ENCODE data around the gene CCDC71L.

Gene CCDC71L

DNA sequence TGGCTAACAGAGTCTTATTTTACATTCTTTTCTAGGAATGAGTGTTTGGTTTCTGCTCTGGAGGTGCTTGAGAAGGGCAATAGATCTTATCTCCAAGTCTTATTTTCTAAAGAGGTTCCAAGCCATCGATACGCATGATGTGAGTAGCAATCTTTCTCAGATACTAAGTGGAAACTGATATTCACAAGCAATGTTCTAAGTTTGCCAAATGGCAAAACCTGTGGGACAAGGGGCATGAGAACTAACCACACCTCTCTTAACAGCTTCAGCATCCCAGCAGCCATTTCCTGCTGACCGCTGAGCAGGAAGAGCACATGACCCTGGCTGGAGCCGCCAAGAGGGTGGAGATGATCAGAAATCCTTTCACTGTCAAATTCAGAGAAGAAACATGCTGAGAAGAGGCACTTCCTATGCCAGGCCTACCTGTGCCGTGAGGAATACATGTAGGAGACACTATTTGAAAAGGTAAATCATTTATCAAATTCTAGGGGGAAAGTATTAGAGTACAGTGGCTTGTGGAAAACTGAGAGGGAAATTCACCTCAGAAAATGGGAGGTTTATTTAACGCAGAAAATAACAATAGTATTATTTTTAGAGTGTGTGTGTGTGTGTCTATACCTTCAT, 35.2 kb downstream of the CCDC71L start:
- DNase-seq (ENCODE audit: low spot score), result no peak

DNA sequence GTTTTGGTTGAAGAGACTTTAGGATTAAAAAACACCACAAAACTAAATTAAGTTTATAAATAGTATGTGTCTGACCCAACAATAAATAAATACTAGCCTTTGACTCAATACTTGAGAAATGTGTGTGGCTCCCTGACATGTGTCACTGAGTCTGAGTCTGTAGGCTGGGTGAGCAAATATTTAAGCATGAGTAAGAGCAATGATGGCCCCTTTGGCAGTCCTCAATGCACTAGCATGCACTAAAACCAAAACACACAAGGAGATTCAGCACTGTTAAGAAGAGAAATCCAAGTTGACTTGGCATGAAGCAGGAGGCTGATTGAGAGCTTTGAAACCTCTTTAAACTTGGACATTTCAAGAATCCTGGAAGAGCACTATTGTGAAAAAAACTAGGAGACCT, 37.1 kb downstream of the CCDC71L start:
- DNase-seq (ENCODE audit: low spot score), result no peak

DNA sequence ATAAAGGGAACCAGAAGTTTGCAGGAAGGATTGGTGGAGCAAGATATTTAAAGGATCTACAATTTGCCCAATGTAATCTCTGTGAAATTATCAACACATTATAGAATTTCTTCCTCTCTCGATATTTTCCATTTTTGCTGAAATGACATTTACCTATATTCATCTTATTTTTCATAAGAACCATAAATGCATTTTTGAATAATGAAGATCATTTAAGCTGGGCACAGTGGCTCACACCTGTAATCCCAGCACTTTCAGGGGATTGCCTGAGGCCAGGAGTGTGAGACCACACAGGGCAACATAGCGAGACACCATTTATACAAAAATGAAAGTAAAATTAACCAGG, 37.7 kb downstream of the CCDC71L start:
- no peak for DNase-seq (ENCODE audit: low spot score)

- no peak for DNase-seq (ENCODE audit: low spot score)
Measured at GRCh38 chr7:106622654-106623314, 38.2 kb downstream of the CCDC71L start.

DNA sequence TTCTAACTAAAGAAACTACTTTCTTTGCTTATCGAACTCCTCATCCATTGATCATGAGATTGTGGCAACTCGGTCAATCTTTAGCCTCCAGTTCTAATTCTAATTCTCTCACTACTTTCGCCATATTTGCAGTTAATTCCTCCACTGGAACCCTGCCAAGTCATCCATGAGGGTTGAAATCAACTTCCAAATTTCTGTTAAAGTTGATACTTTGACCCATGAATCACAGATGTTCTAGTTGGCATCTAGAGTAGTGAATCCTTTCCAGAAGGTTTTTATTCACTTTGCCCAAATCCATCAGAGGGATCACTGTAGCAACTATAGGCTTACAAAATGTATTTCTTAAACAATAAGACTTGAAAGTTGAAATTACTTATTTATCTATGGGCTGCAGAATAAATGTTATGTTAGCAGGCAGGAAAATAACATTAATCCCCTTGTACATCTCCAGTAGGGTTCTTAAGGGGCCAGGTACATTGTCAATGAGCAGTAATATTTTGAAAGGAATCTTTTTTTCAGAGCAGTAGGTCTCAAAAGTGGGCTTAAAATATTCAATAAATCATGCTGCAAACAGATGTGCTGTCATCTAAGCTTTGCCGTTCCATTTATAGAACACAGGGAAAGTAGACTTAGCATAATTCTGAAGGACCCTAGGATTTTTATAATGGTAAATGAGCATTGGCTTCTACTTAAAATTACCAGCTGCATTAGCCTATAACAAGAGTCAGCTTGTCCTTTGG, 39.4 kb downstream of the CCDC71L start:
- DNase-seq (ENCODE audit: low spot score), result no peak

DNA sequence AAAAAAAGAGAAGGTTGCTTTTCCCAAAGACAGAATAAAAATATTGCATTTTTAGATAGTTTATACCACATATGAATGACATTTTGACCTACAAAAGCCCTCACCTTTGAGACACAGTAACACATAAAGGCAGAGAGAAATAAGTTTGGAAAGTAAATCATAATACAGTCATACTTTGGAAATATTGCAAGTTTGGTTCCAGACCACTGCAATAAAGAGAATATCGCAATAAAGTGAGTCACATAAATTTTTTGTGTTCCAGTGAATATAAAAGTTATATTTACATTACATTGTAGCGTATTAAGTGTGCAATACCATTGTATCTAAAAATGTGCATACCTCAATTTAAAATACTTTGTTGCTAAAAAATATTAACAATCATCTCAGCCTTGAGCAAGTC, 40.3 kb downstream of the CCDC71L start:
- no peak for DNase-seq (ENCODE audit: low spot score)

DNA sequence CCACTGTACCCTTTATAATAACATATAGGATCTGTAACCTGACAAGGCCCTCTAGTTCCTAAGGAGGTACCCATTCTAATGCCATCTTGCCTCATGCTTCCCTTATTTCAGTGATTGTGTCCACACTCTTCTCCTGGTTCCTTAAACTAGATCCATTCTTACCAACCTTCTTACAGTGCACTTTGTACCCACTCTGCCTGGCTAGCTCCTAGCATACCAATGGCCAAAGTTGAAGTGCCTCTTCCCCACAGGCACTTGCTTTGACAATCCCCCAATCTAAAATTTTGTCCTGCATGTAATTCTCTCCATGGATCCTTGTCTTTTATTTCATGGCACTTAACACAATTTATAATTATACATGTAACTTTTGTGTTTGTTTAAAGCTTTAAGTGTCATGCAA, 40.9 kb downstream of the CCDC71L start:
- DNase-seq (ENCODE audit: low spot score), result no peak

DNA sequence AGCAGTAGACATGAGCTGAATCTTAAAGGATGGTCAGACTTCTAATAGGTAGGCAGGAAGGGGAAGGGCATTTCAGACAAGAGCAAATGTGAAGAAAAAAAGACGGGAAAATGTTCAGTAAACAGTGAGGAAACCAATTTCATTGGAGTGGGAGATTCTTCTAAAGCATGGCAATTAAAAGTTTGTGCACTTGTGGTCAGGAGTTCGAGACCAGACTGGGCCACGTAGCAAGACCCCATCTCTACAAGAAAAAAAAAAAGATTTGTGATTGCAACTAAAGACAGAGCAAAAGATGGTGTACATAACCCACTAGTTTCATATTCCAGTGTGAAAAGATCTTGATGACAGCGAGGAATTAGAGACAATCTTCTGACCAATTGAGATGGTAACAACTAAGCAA, 41.7 kb downstream of the CCDC71L start:
- no peak for DNase-seq (ENCODE audit: low spot score)

DNA sequence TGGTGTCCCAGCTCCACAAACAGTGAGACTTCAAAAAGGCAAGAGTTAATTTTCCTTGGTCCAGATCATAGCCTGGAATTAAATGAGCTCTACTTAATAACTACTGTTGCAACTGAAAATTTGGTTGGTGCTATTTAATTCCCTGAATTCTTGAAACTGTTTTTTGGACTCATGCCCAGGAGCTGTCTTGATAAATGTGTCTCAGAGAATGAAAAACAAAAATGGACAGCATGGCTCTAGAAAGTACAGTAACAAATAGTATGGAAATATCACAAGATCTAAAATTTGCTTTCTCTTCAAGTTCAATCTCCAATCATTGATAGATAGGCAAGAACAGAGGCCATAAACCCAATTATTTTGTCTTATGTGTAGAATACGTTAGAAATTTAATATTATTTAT, 42.5 kb downstream of the CCDC71L start:
- no peak for DNase-seq (ENCODE audit: low spot score)

GRCh38 chr7:106617860-106618259, 43.1 kb downstream of the CCDC71L start:
- no peak for DNase-seq (ENCODE audit: low spot score)

GRCh38 chr7:106616708-106617051, 44.3 kb downstream of the CCDC71L start:
- no peak for DNase-seq (ENCODE audit: low spot score)

- DNase-seq (ENCODE audit: low spot score), result no peak
Measured at GRCh38 chr7:106615808-106616707, 44.9 kb downstream of the CCDC71L start.

GRCh38 chr7:106614751-106615150, 46.2 kb downstream of the CCDC71L start:
- DNase-seq (ENCODE audit: low spot score), result no peak

DNA sequence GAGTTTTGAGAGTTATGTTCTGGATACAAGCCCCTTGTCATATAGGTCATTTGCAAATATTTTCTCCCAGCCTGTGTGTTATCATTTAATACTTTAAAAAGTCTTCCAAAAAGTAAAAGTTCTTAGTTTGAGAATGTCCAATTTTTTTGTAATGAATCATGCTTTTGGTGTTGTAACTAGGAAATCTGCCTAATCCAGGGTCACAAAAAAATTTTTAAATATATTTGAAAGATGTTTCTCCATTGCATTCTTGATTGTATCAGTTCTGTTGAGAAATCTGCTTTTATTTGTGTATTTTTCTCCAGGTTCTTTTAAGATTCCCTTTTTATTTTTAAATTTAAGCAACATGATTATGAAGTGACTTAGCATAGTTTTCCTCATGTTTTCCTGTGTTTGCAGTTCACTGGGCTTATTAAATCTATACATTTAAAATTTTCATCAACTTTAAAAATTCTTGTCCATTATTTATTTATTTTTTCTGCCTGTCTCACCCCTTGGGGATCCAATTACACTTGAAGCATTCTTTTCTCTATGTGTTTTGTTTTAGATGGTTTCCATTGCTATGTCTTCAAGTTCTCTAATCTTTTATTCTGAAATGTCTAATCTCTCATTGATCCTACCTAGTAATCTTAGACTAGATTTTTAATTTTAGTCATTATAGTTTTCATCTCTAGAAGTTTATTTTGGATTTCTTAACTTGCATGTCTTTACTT, 47.0 kb downstream of the CCDC71L start:
- no peak for DNase-seq (ENCODE audit: low spot score)

DNA sequence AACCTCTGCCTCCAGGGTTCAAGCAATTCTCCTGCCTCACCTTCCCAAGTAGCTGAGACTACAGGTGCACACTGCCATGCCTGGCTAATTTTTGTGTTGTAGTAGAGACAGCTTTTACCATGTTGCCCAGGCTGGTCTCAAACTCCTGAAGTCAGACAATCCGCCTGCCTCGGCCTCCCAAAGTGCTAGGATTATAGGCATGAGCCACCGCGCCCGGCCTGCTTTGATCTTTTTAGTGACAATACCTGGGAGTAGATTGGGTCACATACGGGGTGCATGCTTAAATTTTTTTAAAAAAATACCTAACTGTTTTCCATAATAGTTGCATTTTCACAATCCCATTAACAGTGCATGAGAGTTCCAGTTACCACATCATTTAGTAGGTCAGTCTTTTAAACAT, 47.7 kb downstream of the CCDC71L start:
- DNase-seq (ENCODE audit: low spot score), result no peak

DNA sequence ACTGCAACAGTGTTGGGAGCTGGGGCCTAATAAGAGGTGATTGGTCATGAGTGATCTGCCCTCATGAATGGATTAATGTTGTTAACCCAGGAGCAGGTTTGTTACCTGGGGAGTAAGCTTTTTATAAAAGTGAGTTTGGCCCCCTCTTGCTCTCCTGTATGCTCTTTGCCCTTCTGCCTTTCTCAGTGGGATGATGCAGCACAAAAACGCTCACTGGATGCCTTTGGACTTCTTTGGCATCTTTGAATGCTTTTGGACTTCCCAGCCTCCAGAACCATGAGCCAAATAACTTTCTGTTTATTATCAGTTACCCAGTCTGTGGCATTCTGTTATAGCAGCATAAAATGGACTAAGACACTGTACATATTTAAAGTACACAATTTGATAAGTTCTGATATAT, 48.5 kb downstream of the CCDC71L start:
- no peak for DNase-seq (ENCODE audit: low spot score)

DNA sequence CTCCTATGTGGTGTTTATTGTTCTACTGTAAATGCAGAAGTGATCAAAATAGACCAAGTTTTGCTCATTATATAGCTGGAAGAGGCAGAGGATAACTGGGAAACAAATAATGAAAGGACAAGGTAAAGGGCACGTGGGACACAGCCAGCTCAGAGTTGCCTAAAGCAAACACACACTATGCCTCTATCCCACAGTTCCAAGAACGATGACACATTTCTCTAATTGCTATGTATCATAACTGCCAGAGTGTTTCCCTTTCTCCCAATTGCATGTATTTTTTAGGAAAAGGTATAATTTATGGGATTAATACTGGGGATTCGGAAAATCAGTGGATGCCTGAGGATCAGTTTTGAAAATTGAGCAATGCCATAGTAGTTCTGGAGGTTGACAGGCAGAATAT, 49.0 kb downstream of the CCDC71L start:
- no peak for DNase-seq (ENCODE audit: low spot score)

DNA sequence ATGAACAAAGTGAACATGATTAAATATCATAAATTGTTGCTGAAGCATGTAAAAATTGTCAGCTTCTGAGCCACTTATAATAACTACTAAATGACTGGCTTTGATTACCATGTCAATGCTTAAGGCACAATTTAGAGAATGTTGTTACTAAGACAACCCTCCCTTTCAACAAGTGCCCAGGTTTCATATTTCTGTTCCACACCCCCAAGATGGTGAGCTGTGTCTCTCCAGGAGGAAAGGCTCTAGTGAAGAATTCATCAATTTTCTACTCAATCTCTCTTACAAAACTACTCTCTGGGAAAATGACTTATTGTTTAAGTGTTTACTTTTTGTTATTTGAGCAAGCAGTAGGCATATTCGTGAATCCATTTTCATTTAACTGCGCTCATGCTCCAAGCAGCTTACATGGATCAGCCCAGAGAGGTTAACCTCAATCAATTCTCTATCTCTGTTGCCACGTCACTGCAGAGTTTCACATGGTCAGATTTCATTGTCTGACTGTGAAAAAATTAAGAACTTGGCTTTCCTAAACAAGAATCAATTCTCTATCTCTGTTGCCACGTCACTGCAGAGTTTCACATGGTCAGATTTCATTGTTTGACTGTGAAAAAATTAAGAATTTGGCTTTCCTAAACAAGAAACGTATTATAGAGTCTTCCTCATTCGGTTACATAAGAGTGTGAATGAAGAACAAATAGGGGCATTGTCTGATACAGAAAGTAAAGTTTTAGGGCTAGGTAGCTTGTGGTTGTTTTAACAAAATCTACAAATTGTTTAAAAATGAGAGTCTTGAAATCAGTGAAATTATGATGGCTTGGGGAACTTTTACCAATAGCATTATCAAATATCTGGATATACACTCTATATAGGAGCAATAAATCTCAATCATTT, 49.7 kb downstream of the CCDC71L start:
- DNase-seq (ENCODE audit: low spot score), result no peak

DNA sequence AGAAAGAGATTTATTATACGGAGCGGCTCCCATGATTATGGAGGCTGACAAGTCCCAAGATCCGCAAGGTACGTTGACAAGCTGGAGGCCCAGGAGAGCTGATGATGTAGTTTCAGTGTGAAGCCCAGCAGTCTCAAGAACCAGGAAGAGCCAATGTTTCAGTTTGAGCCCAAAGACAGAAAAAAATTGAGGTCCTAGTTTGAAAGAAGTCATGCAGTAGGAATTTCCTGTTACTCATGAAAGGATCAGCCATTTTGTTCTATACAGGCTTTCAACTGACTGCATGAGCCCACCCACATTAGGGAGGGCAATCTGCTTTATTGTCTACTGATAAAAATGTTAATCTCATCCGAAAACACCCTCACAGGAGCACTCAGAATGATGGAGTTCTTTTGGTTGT, 51.5 kb downstream of the CCDC71L start:
- no peak for DNase-seq (ENCODE audit: low spot score)

DNA sequence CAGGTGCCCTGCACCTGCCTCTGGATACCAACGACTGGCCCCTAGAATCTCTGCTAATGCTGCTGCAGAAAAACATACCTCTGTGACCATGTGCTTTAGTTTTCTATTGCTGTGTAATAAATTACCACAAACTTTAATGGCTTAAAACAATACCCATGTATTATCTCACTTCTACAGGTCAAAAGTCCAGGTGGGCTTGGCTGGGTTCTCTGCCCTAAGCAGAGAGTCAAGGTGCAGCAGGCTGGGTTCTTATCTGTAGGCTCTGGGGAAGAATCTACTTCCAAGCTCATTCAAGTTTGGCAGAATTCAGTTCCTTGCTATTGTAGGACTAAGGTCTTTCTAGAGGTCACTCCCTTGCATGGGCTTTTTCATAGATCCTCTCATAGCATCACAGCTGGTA, 52.3 kb downstream of the CCDC71L start:
- no peak for DNase-seq (ENCODE audit: low spot score)

Measured in SK-N-DZ (cell line).